ENCODE measurements around the gene CDKN3. TPM values are rescaled to one million over a fixed set of nuclear protein-coding genes. Genes with fewer than 3 reads are reported as not detected.

The CDKN3 gene
- total RNA-seq, 2 donors from 2014 or later, result 3.5 to 13.5 TPM

Other genes starting within 250 kb of the CDKN3 start
- 100 to 1,000 TPM; 128 to 142 TPM for gene CNIH1, start 44.4 kb downstream of the CDKN3 start, total RNA-seq
- gene GMFB, start 92.0 kb downstream of the CDKN3 start, total RNA-seq, result 10 to 100 TPM; 22.9 to 47.1 TPM
- 10 to 100 TPM; 15.2 to 42.2 TPM for gene CGRRF1, start 112.9 kb downstream of the CDKN3 start, total RNA-seq
- gene SAMD4A, start 170.1 kb downstream of the CDKN3 start, total RNA-seq, result 100 to 1,000 TPM; 142 to 172 TPM